Embryonic facial prominence (tissue), 1 donor: Measurements from ENCODE around the gene VPS13A.
A peak's percentile ranks its signal among the peaks of the same experiment; 100 is the strongest.

ENCODE experiments used
- DNase-seq: peaks from one replicate; pipeline ENCODE4 v3.0.0-alpha.2; 2016; ENCODE audit errors: extremely low spot score

The VPS13A gene

GRCh38 chr9:77177143-77177893, at the start of gene VPS13A:
Gene VPS13A (plus strand): TSS chr9:77177534. CDS start chr9:77177705, 171 bp downstream.
- peak; percentile 77 for DNase-seq

GRCh38 chr9:77128125-77128789, 49.1 kb upstream of the VPS13A start:
- no peak for DNase-seq

- no peak for DNase-seq
Observed at GRCh38 chr9:77131399-77131798, 45.9 kb upstream of the VPS13A start.

GRCh38 chr9:77133011-77133410, 44.3 kb upstream of the VPS13A start:
- no peak for DNase-seq

- no peak for DNase-seq
Observed at GRCh38 chr9:77142366-77142765, 35.0 kb upstream of the VPS13A start.

GRCh38 chr9:77149879-77150278, 27.5 kb upstream of the VPS13A start:
- DNase-seq = no peak

- no peak for DNase-seq
Observed at GRCh38 chr9:77152289-77152688, 25.0 kb upstream of the VPS13A start.

- no peak for DNase-seq
Observed at GRCh38 chr9:77156646-77157371, 20.5 kb upstream of the VPS13A start.

GRCh38 chr9:77158772-77159513, 18.4 kb upstream of the VPS13A start:
- no peak for DNase-seq

- DNase-seq = no peak
Observed at GRCh38 chr9:77161191-77161590, 16.1 kb upstream of the VPS13A start.

- no peak for DNase-seq
Observed at GRCh38 chr9:77161966-77162365, 15.4 kb upstream of the VPS13A start.

GRCh38 chr9:77162366-77162765, 15.0 kb upstream of the VPS13A start:
- no peak for DNase-seq

GRCh38 chr9:77163884-77164283, 13.4 kb upstream of the VPS13A start:
- DNase-seq = no peak

GRCh38 chr9:77166193-77166592, 11.1 kb upstream of the VPS13A start:
- DNase-seq = no peak

GRCh38 chr9:77170991-77171699, 6.2 kb upstream of the VPS13A start:
- no peak for DNase-seq

GRCh38 chr9:77175151-77175550, 2.2 kb upstream of the VPS13A start:
- no peak for DNase-seq

GRCh38 chr9:77176106-77176505, 1.2 kb upstream of the VPS13A start:
- DNase-seq = no peak

- no peak for DNase-seq
Observed at GRCh38 chr9:77176686-77177142, 620 bp upstream of the VPS13A start.

GRCh38 chr9:77177894-77178794, 810 bp downstream of the VPS13A start:
- DNase-seq = no peak

GRCh38 chr9:77180056-77180455, 2.7 kb downstream of the VPS13A start:
- DNase-seq = no peak
